ENCODE results near the gene SYTL3.

Gene SYTL3

GRCh38 chr6:158703111-158703836 lies 53.4 kb downstream of the SYTL3 start:
- no peak for DNase-seq

- DNase-seq: peak in 1 of 2 experiments; percentile 29
Observed at GRCh38 chr6:158703837-158704822, 54.3 kb downstream of the SYTL3 start.

GRCh38 chr6:158705386-158706126 lies 55.7 kb downstream of the SYTL3 start:
- DNase-seq: no peak

GRCh38 chr6:158706369-158706982 lies 56.6 kb downstream of the SYTL3 start:
- peak in 1 of 2 experiments; percentile 8 for DNase-seq

- no peak for DNase-seq
Observed at GRCh38 chr6:158707120-158707820, 57.4 kb downstream of the SYTL3 start.

GRCh38 chr6:158707821-158708195 lies 58.0 kb downstream of the SYTL3 start:
- DNase-seq: no peak

GRCh38 chr6:158708239-158708638 lies 58.4 kb downstream of the SYTL3 start:
- DNase-seq: no peak

- DNase-seq: no peak
Observed at GRCh38 chr6:158709809-158710208, 60.0 kb downstream of the SYTL3 start.

- no peak for DNase-seq
Observed at GRCh38 chr6:158711264-158711663, 61.4 kb downstream of the SYTL3 start.

GRCh38 chr6:158713469-158713868 lies 63.6 kb downstream of the SYTL3 start:
- no peak for DNase-seq

- no peak for DNase-seq
Observed at GRCh38 chr6:158714706-158715105, 64.9 kb downstream of the SYTL3 start.

- DNase-seq: no peak
Observed at GRCh38 chr6:158715330-158716311, 65.8 kb downstream of the SYTL3 start.

GRCh38 chr6:158717341-158718330 lies 67.8 kb downstream of the SYTL3 start:
- DNase-seq: no peak

- DNase-seq: no peak
Observed at GRCh38 chr6:158718461-158719046, 68.7 kb downstream of the SYTL3 start.

GRCh38 chr6:158722176-158722729 lies 72.4 kb downstream of the SYTL3 start:
- DNase-seq: no peak

GRCh38 chr6:158725704-158726103 lies 75.8 kb downstream of the SYTL3 start:
- no peak for DNase-seq

- no peak for DNase-seq
Observed at GRCh38 chr6:158729906-158730540, 80.2 kb downstream of the SYTL3 start.

GRCh38 chr6:158730541-158730907 lies 80.7 kb downstream of the SYTL3 start:
- DNase-seq: no peak

All from NCI-H1930 (cell line).